Panc1 (cell line): ENCODE measurements around the gene HOXA13. TPM values are rescaled to one million over a fixed set of nuclear protein-coding genes. Genes with fewer than 3 reads are reported as not detected.

Experiments used
- ATAC-seq: fragments of 200-7000 bp; cut with Tn5 transposase; 2 replicates; pipeline ENCODE4 v1.9.1; 2020; ENCODE audit warnings: mild to moderate bottlenecking, moderate library complexity
- BruUV-seq: library from RNA; stranded (reverse); fragments of 400-500 nt; replicated peaks from 2 replicates; lab custom pipeline; 2021; lab: Mats Ljungman, UMichigan
- CTCF ChIA-PET: fragments of 300-600 bp; sonication (Branson Sonifier 250); formaldehyde crosslinking; loops from one replicate; lab custom pipeline; 2022; ENCODE audit warnings: antibody characterized with exemption; lab: Charles Lee
- POLR2A ChIA-PET: fragments of 300-600 bp; sonication (Branson Sonifier 250); formaldehyde crosslinking; loops from one replicate; lab custom pipeline; 2022; ENCODE audit warnings: antibody characterized with exemption; lab: Charles Lee
- DNase-seq: peaks from one replicate; pipeline ENCODE4 v3.0.0-alpha.2; 2010; ENCODE audit warnings: low read depth, low spot score
- H3K27ac ChIP-seq: 2 replicates; pipeline ENCODE4 v1.5.1; 2011; ENCODE audit warnings: mild to moderate bottlenecking, low read length, inconsistent platforms
- H3K27me3 ChIP-seq: fragments of 200-500 bp; sonication (Bioruptor generic); 2 replicates; pipeline ENCODE4 v1.6.0; 2014; ENCODE audit warnings: low read length, inconsistent platforms; ENCODE audit not compliant: control insufficient read depth, insufficient read depth
- H3K36me3 ChIP-seq: fragments of 200-500 bp; sonication (Bioruptor generic); 2 replicates; pipeline ENCODE4 v1.5.1; 2014; ENCODE audit warnings: inconsistent platforms, mild to moderate bottlenecking, low read length, moderate library complexity; ENCODE audit not compliant: control insufficient read depth, insufficient read depth
- H3K4me1 ChIP-seq: 2 replicates; pipeline ENCODE4 v1.5.1; 2011; ENCODE audit warnings: inconsistent platforms, mild to moderate bottlenecking, low read length, moderate library complexity; ENCODE audit not compliant: control insufficient read depth, insufficient read depth
- H3K4me3 ChIP-seq, 2 experiments: 2 replicates each; pipeline ENCODE4 v1.5.1; 2011 to 2012; ENCODE audit warnings: low read depth in 2 of 2, low read length in 2 of 2, mild to moderate bottlenecking in 2 of 2, inconsistent platforms in 1 of 2, moderate library complexity in 1 of 2
- H3K9me3 ChIP-seq: fragments of 200-500 bp; sonication (Bioruptor generic); 2 replicates; pipeline ENCODE4 v1.5.1; 2014; ENCODE audit warnings: low read depth, mild to moderate bottlenecking, inconsistent platforms, low read length, moderate library complexity; ENCODE audit not compliant: control insufficient read depth, insufficient read depth
- CTCF ChIP-seq: fragments of 450-650 bp; IDR thresholded peaks from 2 replicates; pipeline ENCODE4 v1.5.1; 2017; ENCODE audit warnings: mild to moderate bottlenecking
- POLR2AphosphoS5 ChIP-seq: IDR thresholded peaks from 2 replicates; pipeline ENCODE4 v1.6.1; 2012; ENCODE audit warnings: mild to moderate bottlenecking, low read depth, low read length, moderate library complexity
- REST ChIP-seq, 2 experiments: IDR thresholded peaks; 2 replicates each; pipeline ENCODE4 v1.6.1; 2011 to 2012; ENCODE audit warnings: low read depth in 2 of 2, control low read depth in 1 of 2, low read length in 1 of 2, mild to moderate bottlenecking in 1 of 2, moderate library complexity in 1 of 2; ENCODE audit not compliant: insufficient read depth in 1 of 2
- SIN3A ChIP-seq: IDR thresholded peaks from 2 replicates; pipeline ENCODE4 v1.6.1; 2012; ENCODE audit warnings: low read depth, mild to moderate bottlenecking, low read length, moderate library complexity, borderline replicate concordance; ENCODE audit not compliant: insufficient read depth
- TCF7L2 ChIP-seq: IDR thresholded peaks from 2 replicates; pipeline ENCODE4 v1.6.1; 2011; ENCODE audit warnings: mild to moderate bottlenecking, low read depth, low read length, inconsistent platforms
- in situ Hi-C: cut with HindIII; loops from 2 replicates; pipeline ENCODE4 v1.10.0; 2016; ENCODE audit warnings: low sequenced_read_pairs, low pct_unique_long_range_greater_than_20kb
- intact Hi-C: fragments of 100-400 bp; cut with micrococcal nuclease; formaldehyde crosslinking; loops from one replicate; pipeline ENCODE4 v1.10.0; 2022; ENCODE audit not compliant: unreplicated experiment
- total RNA-seq: library from RNA; stranded (reverse); gene quantifications from one replicate; pipeline ENCODE4 v1.2.1, GENCODE V29; 2021; ENCODE audit not compliant: unreplicated experiment

The HOXA13 gene
- total RNA-seq, 1 experiment from 2014 or later: 1.2 TPM

GRCh38 chr7:27202018-27202861, 2.3 kb upstream of the HOXA13 start:
- H3K4me1 ChIP-seq: peaks cover 13% of the 10 kb centered on the region; the same call in 1 of the 2 replicates
- intact Hi-C loops (no loop called here), in situ Hi-C loops (no loop called here)
- no peaks in the 10 kb centered on the region; the same call in 1 of the 2 replicates for H3K27me3 ChIP-seq
- H3K9me3 ChIP-seq: no peaks in the 10 kb centered on the region
- BruUV-seq: no TSS peak
- H3K4me3 ChIP-seq: no peak overlapping the region
- ATAC-seq: no peak
- ChIA-PET POLR2A (interaction anchor here (0.6 kb wide), 1 partner anchor 53 kb away, joined by 6 read pairs; no protein-coding TSS in a partner anchor), CTCF (interaction anchor here (0.7 kb wide), 1 partner anchor 125 kb away, joined by 21 read pairs; no protein-coding TSS in a partner anchor)
- H3K36me3 ChIP-seq: peaks cover 2% of the 10 kb centered on the region; the same call in 1 of the 2 replicates
- DNase-seq: no peak
- TF ChIP-seq TCF7L2 (no peak), REST (IDR thresholded peaks at IDR 0.05; ENCODE audit: insufficient read depth in 1 of 2, low read depth in 2 of 2, low read length in 1 of 2) (no peak)
- H3K27ac ChIP-seq: no peak overlapping the region

- Histone ChIP-seq H3K27me3 (no peaks in the 10 kb centered on the region; the same call in 1 of the 2 replicates), H3K27ac (no peak overlapping the region), H3K9me3 (no peaks in the 10 kb centered on the region), H3K36me3 (peaks cover 2% of the 10 kb centered on the region; the same call in 1 of the 2 replicates), H3K4me3 (no peak overlapping the region), H3K4me1 (peaks cover 13% of the 10 kb centered on the region)
- ATAC-seq: no peak
- TF ChIP-seq TCF7L2 (no peak), REST (IDR thresholded peaks at IDR 0.05; ENCODE audit: insufficient read depth in 1 of 2, low read depth in 2 of 2, low read length in 1 of 2) (no peak), CTCF (no peak), SIN3A (no peak), POLR2AphosphoS5 (no peak)
- intact Hi-C loops (no loop called here), in situ Hi-C loops (no loop called here)
- POLR2A ChIA-PET: interaction anchor here (0.6 kb wide), 1 partner anchor 54 kb away, joined by 6 read pairs; no protein-coding TSS in a partner anchor
- CTCF ChIA-PET: no interaction called here
- DNase-seq: no peak
- no TSS peak for BruUV-seq
These were observed 1.7 kb upstream of the HOXA13 start for GRCh38 chr7:27201580-27202017.
